T-helper 17 cell (primary cell): ENCODE data around the gene TERT. TPM values are rescaled to one million over a fixed set of nuclear protein-coding genes. Genes with fewer than 3 reads are reported as not detected.
A peak's percentile ranks its signal among the peaks of the same experiment; 100 is the strongest.

Source experiments
- ATAC-seq: fragments of 150-1000 bp; cut with Tn5 transposase; 2 replicates; pipeline ENCODE4 v1.10.0; 2021; ENCODE audit warnings: mild to moderate bottlenecking, moderate library complexity
- DNase-seq, 3 donors: peaks; one replicate each; pipeline versions ENCODE4 v3.0.0 to v3.0.0-alpha.2; 2020 to 2021
- H3K9me3 ChIP-seq: one replicate; pipeline ENCODE4 v1.7.0; 2013; ENCODE audit warnings: low read length, mild to moderate bottlenecking; ENCODE audit not compliant: control insufficient read depth, poor library complexity, severe bottlenecking
- H3K27ac Mint-ChIP-seq: one replicate; pipeline ENCODE4 v1.8.0; 2022; ENCODE audit warnings: mild to moderate bottlenecking, moderate library complexity, mixed read lengths
- H3K27me3 Mint-ChIP-seq: one replicate; pipeline ENCODE4 v1.8.0; 2022; ENCODE audit warnings: mixed read lengths
- H3K36me3 Mint-ChIP-seq: one replicate; pipeline ENCODE4 v1.8.0; 2022; ENCODE audit warnings: low read depth, mixed read lengths
- H3K4me1 Mint-ChIP-seq: one replicate; pipeline ENCODE4 v1.8.0; 2022; ENCODE audit warnings: mild to moderate bottlenecking, mixed read lengths
- H3K4me3 Mint-ChIP-seq: one replicate; pipeline ENCODE4 v1.8.0; 2022; ENCODE audit warnings: mild to moderate bottlenecking, moderate library complexity, mixed read lengths
- total RNA-seq, 4 donors: library from RNA in 2 of 4; stranded (reverse) in 2 of 4; gene quantifications; one replicate each; pipeline ENCODE4 v1.2.3 and lab custom pipeline; 2022 to 2026

The TERT gene
- total RNA-seq, 2 donors from 2014 or later: 0.10 to 0.80 TPM

- H3K36me3 Mint-ChIP-seq: no peaks in the 10 kb centered on the region
- DNase-seq: no peak
- no peak for ATAC-seq
- no peak overlapping the region for H3K4me3 Mint-ChIP-seq
- no peak overlapping the region for H3K27ac Mint-ChIP-seq
- no peaks in the 10 kb centered on the region for H3K27me3 Mint-ChIP-seq
- H3K9me3 ChIP-seq: no peaks in the 10 kb centered on the region
- H3K4me1 Mint-ChIP-seq: peaks cover 17% of the 10 kb centered on the region
Measured at GRCh38 chr5:1257363-1257762, 37.5 kb downstream of the TERT start.

GRCh38 chr5:1256776-1257175 lies 38.1 kb downstream of the TERT start:
- DNase-seq: no peak
- Mint-ChIP-seq H3K4me3 (no peak overlapping the region), H3K27ac (no peak overlapping the region), H3K36me3 (no peaks in the 10 kb centered on the region), H3K4me1 (peaks cover 19% of the 10 kb centered on the region), H3K27me3 (no peaks in the 10 kb centered on the region)
- no peaks in the 10 kb centered on the region for H3K9me3 ChIP-seq
- ATAC-seq: no peak

- DNase-seq: peak; percentile 26 to 33 (median 27)
- peak; percentile 88 for ATAC-seq
- peak overlapping the region; percentile 91 for H3K4me3 Mint-ChIP-seq
- no peaks in the 10 kb centered on the region for H3K27me3 Mint-ChIP-seq
- H3K9me3 ChIP-seq: no peaks in the 10 kb centered on the region
- peak overlapping the region; percentile 49 for H3K27ac Mint-ChIP-seq
- H3K36me3 Mint-ChIP-seq: no peaks in the 10 kb centered on the region
- peaks cover 19% of the 10 kb centered on the region for H3K4me1 Mint-ChIP-seq
Measured at GRCh38 chr5:1255081-1255561, 39.7 kb downstream of the TERT start.

GRCh38 chr5:1254196-1254595 lies 40.7 kb downstream of the TERT start:
- Mint-ChIP-seq H3K36me3 (no peaks in the 10 kb centered on the region), H3K4me3 (no peak overlapping the region), H3K4me1 (peaks cover 19% of the 10 kb centered on the region), H3K27ac (no peak overlapping the region), H3K27me3 (no peaks in the 10 kb centered on the region)
- no peak for DNase-seq
- ATAC-seq: no peak
- no peaks in the 10 kb centered on the region for H3K9me3 ChIP-seq

- no peak overlapping the region for H3K4me3 Mint-ChIP-seq
- H3K27me3 Mint-ChIP-seq: no peaks in the 10 kb centered on the region
- H3K36me3 Mint-ChIP-seq: no peaks in the 10 kb centered on the region
- DNase-seq (no peak), ATAC-seq (no peak)
- H3K4me1 Mint-ChIP-seq: peaks cover 19% of the 10 kb centered on the region
- H3K27ac Mint-ChIP-seq: no peak overlapping the region
- no peaks in the 10 kb centered on the region for H3K9me3 ChIP-seq
Measured at GRCh38 chr5:1253456-1254105, 41.3 kb downstream of the TERT start.

GRCh38 chr5:1252681-1253080 lies 42.2 kb downstream of the TERT start:
- ATAC-seq (no peak), DNase-seq (no peak)
- Mint-ChIP-seq H3K27ac (no peak overlapping the region), H3K27me3 (peaks cover 4% of the 10 kb centered on the region), H3K4me3 (no peak overlapping the region), H3K36me3 (no peaks in the 10 kb centered on the region), H3K4me1 (peaks cover 19% of the 10 kb centered on the region)
- H3K9me3 ChIP-seq: no peaks in the 10 kb centered on the region

- Mint-ChIP-seq H3K27ac (no peak overlapping the region), H3K27me3 (peaks cover 4% of the 10 kb centered on the region), H3K36me3 (no peaks in the 10 kb centered on the region), H3K4me3 (no peak overlapping the region), H3K4me1 (peaks cover 17% of the 10 kb centered on the region)
- no peaks in the 10 kb centered on the region for H3K9me3 ChIP-seq
- no peak for DNase-seq
- no peak for ATAC-seq
Measured at GRCh38 chr5:1251678-1252580, 42.9 kb downstream of the TERT start.

GRCh38 chr5:1249366-1250280 lies 45.2 kb downstream of the TERT start:
- peaks cover 4% of the 10 kb centered on the region for H3K27me3 Mint-ChIP-seq
- H3K9me3 ChIP-seq: no peaks in the 10 kb centered on the region
- H3K27ac Mint-ChIP-seq: no peak overlapping the region
- no peak for ATAC-seq
- no peak for DNase-seq
- no peak overlapping the region for H3K4me3 Mint-ChIP-seq
- no peaks in the 10 kb centered on the region for H3K36me3 Mint-ChIP-seq
- H3K4me1 Mint-ChIP-seq: peaks cover 5% of the 10 kb centered on the region

- Mint-ChIP-seq H3K27ac (no peak overlapping the region), H3K36me3 (no peaks in the 10 kb centered on the region), H3K27me3 (peaks cover 8% of the 10 kb centered on the region), H3K4me3 (no peak overlapping the region), H3K4me1 (peaks cover 2% of the 10 kb centered on the region)
- DNase-seq (no peak), ATAC-seq (no peak)
- H3K9me3 ChIP-seq: no peaks in the 10 kb centered on the region
Measured at GRCh38 chr5:1247811-1248210, 47.1 kb downstream of the TERT start.

- Mint-ChIP-seq H3K27me3 (peaks cover 10% of the 10 kb centered on the region), H3K4me3 (no peak overlapping the region), H3K27ac (no peak overlapping the region), H3K36me3 (no peaks in the 10 kb centered on the region), H3K4me1 (no peaks in the 10 kb centered on the region)
- ATAC-seq: no peak
- H3K9me3 ChIP-seq: no peaks in the 10 kb centered on the region
- DNase-seq: no peak
Measured at GRCh38 chr5:1246711-1247431, 48.0 kb downstream of the TERT start.

GRCh38 chr5:1245905-1246576 lies 48.8 kb downstream of the TERT start:
- no peaks in the 10 kb centered on the region for H3K9me3 ChIP-seq
- Mint-ChIP-seq H3K4me3 (no peak overlapping the region), H3K27me3 (peaks cover 10% of the 10 kb centered on the region), H3K36me3 (no peaks in the 10 kb centered on the region), H3K4me1 (no peaks in the 10 kb centered on the region), H3K27ac (no peak overlapping the region)
- no peak for DNase-seq
- no peak for ATAC-seq

GRCh38 chr5:1244976-1245375 lies 49.9 kb downstream of the TERT start:
- no peaks in the 10 kb centered on the region for H3K9me3 ChIP-seq
- peaks cover 4% of the 10 kb centered on the region for H3K36me3 Mint-ChIP-seq
- DNase-seq (no peak), ATAC-seq (no peak)
- H3K4me1 Mint-ChIP-seq: no peaks in the 10 kb centered on the region
- peaks cover 10% of the 10 kb centered on the region for H3K27me3 Mint-ChIP-seq
- no peak overlapping the region for H3K4me3 Mint-ChIP-seq
- H3K27ac Mint-ChIP-seq: no peak overlapping the region
